ENCODE measurements around the gene GUCY1A1.
A peak's percentile ranks its signal among the peaks of the same experiment; 100 is the strongest.

Gene GUCY1A1

DNA sequence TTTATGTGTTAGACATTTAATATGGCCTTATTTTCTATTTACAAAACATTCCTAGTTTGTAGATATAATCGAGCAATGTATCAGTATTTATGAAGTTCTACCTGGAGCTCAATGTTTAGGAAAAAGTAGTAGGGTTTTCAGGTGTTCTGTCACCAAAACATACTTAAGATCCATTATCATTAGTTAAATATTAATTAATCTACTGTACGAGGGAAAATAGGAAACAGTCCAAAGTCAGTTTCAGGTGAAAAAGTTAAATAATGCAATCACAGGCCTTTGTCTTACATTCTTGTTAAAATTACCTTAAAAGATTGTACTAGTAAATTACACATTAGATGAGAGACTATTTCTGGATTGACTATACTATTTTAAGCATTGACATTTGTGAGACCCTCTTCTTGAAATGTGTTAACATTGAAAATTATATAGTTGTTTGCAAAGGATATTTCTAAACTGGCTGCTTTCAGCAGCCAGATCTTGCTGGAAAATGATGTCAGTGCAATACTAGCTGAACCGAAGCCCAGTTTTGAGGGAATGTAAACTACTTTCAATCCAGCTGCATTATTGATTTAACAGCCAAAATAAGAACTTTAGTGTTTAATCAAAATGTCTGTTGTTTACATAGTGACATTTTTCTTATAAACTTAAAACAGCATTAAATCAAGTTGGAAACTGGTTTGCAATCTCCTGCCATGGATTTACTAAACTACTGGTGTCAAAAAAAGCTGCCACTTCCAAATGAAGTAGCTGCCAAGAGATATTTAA is 111.5 kb downstream of the GUCY1A1 start:
- peak in 1 of 2 experiments; percentile 18 for DNase-seq (ENCODE audit: low read depth in 2 of 2)

- no peak for DNase-seq (ENCODE audit: low read depth in 2 of 2)
Measured at GRCh38 chr4:155780775-155781174, 114.1 kb downstream of the GUCY1A1 start.

- no peak for DNase-seq (ENCODE audit: low read depth in 2 of 2)
Measured at GRCh38 chr4:155781249-155781831, 114.7 kb downstream of the GUCY1A1 start.
